GM04503 (cell line): ENCODE data around the gene HIBCH.

Source experiments
- DNase-seq: peaks from one replicate; pipeline ENCODE4 v3.0.0-alpha.2; 2012; ENCODE audit warnings: low read depth

HIBCH gene

GRCh38 chr2:190156530-190157212, 163.0 kb downstream of the HIBCH start:
- no peak for DNase-seq
